ENCODE measurements around the gene OSBPL6.

Gene OSBPL6

DNA sequence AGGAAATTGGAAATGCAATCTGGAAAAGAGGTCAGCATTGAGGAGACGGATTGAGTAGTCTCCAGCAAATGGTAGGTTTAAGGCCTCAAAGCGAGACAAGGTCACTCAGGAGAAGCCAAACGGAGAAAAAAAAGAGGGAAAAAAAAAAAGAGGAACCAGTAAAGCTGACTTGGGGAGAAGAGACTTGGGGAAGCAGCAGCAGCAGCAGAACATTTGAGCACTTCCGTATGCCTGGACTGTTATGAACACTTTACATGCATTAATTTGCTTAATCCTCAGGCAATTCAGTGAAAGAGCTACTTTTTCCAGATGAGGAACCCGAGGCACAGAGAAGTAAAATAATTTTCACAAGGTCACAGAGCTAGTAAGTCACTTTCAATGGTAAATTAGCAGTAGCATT is 81.3 kb downstream of the OSBPL6 start:
- H3K23ac ChIP-seq (ENCODE audit: low read length) = no peak overlapping the region

DNA sequence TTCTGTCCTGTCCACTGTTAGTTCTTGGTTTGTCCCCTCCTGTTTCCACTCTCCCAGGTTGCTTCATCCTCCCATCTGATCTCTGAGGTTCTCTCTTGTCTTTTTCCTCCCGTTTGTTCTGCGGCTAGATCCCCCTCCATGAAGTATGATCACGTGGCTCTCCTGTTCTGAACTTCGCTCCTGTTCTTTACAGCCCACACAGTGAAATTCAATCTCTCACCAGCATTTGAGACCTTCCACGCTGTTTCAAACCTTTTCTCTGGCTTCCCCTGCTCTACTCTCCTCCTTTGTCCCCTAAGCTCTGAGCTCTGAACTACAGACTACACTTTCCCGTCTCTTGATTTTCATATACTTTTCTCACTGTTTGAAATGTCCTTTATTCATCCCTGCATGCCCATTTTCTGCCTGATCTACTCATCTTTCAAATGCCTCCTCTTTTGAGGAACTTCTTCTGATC is 83.5 kb downstream of the OSBPL6 start:
- H3K4me2 ChIP-seq (ENCODE audit: low read length) = no peak overlapping the region

More for the DNA sequence above, 81.3 kb downstream of the OSBPL6 start:
- Histone ChIP-seq H2BK120ac (ENCODE audit: insufficient read depth, low read length, poor library complexity) (no peak overlapping the region), H3K27me3 (ENCODE audit: insufficient read depth, low read length) (no peaks in the 10 kb centered on the region), H3K4ac (ENCODE audit: low read depth, low read length) (no peak overlapping the region), H3K18ac (ENCODE audit: low read length) (no peak overlapping the region), H3K14ac (ENCODE audit: low read length) (no peak overlapping the region), H4K8ac (ENCODE audit: low read depth, low read length) (no peak overlapping the region), H3K36me3 (ENCODE audit: control insufficient read depth in 1 of 2, insufficient read depth in 2 of 2, low read length in 2 of 2) (no peaks in the 10 kb centered on the region), H3K4me3 (ENCODE audit: low read depth, low read length) (no peak overlapping the region), H4K91ac (ENCODE audit: low read depth, low read length) (no peak overlapping the region), H2BK5ac (ENCODE audit: low read depth, low read length, poor library complexity) (no peak overlapping the region), H3K27ac (ENCODE audit: low read depth, low read length) (no peak overlapping the region), H2BK12ac (ENCODE audit: low read length) (no peak overlapping the region), H3K4me2 (ENCODE audit: low read length) (no peak overlapping the region), H3K9me3 (ENCODE audit: insufficient read depth, low read depth, low read length) (no peaks in the 10 kb centered on the region), H2AFZ (ENCODE audit: insufficient read depth, low read length, poor library complexity) (no peak overlapping the region), H3K4me1 (ENCODE audit: control insufficient read depth in 1 of 2, insufficient read depth in 2 of 2, low read length in 2 of 2) (peaks cover 2 to 6% of the 10 kb centered on the region in 2 experiments), H3K79me2 (ENCODE audit: control insufficient read depth, insufficient read depth, low read length, poor library complexity) (no peaks in the 10 kb centered on the region), H3K79me1 (ENCODE audit: low read length) (peaks cover 5% of the 10 kb centered on the region), H2AK5ac (ENCODE audit: low read length) (no peak overlapping the region), H3K9ac (ENCODE audit: low read length) (no peak overlapping the region), H4K12ac (ENCODE audit: low read depth, low read length) (no peak overlapping the region)
- no peak for DNase-seq
- no CpG with 5 or more reads among the region's 5 CpGs for WGBS (ENCODE audit: extremely low coverage, insufficient coverage, insufficient read length)

DNA sequence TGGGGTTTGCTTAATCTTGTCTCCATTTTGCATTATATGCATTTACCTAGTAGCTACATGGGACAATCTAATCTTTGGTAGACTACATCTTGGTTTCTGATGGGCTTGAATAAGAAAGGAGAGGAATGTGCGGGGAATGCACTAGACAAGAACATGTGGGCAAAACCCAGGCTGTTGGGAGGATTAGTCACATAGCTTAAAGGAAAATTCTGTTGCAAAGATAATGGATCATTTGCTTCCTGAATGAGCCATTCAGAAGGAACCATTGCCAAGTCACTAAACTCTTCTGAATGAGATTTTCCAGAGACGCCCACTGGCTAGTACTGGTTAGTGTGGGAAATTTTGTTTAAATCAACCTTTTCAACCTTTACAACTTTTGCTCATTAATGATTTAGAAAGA is 84.8 kb downstream of the OSBPL6 start:
- H2AFZ ChIP-seq (ENCODE audit: insufficient read depth, low read length, poor library complexity) = no peak overlapping the region
- no peak overlapping the region for H4K8ac ChIP-seq (ENCODE audit: low read depth, low read length)
- peaks cover 2 to 6% of the 10 kb centered on the region in 2 experiments for H3K4me1 ChIP-seq (ENCODE audit: control insufficient read depth in 1 of 2, insufficient read depth in 2 of 2, low read length in 2 of 2)
- H3K4ac ChIP-seq (ENCODE audit: low read depth, low read length) = no peak overlapping the region
- no peak overlapping the region for H3K9ac ChIP-seq (ENCODE audit: low read length)
- no peaks in the 10 kb centered on the region for H3K36me3 ChIP-seq (ENCODE audit: control insufficient read depth in 1 of 2, insufficient read depth in 2 of 2, low read length in 2 of 2)
- H2BK12ac ChIP-seq (ENCODE audit: low read length) = no peak overlapping the region
- no peaks in the 10 kb centered on the region for H3K27me3 ChIP-seq (ENCODE audit: insufficient read depth, low read length)
- no peak overlapping the region for H3K18ac ChIP-seq (ENCODE audit: low read length)
- no peak overlapping the region for H3K14ac ChIP-seq (ENCODE audit: low read length)
- no peak overlapping the region for H4K12ac ChIP-seq (ENCODE audit: low read depth, low read length)
- H4K91ac ChIP-seq (ENCODE audit: low read depth, low read length) = no peak overlapping the region
- no peaks in the 10 kb centered on the region for H3K79me2 ChIP-seq (ENCODE audit: control insufficient read depth, insufficient read depth, low read length, poor library complexity)
- H3K9me3 ChIP-seq (ENCODE audit: insufficient read depth, low read depth, low read length) = no peaks in the 10 kb centered on the region
- no peak overlapping the region for H2AK5ac ChIP-seq (ENCODE audit: low read length)
- H2BK120ac ChIP-seq (ENCODE audit: insufficient read depth, low read length, poor library complexity) = no peak overlapping the region
- DNase-seq = peak; percentile 49 to 83
- WGBS (ENCODE audit: extremely low coverage, insufficient coverage, insufficient read length) = no CpG with 5 or more reads among the region's 2 CpGs
- H3K4me3 ChIP-seq (ENCODE audit: low read depth, low read length) = no peak overlapping the region
- H3K4me2 ChIP-seq (ENCODE audit: low read length) = no peak overlapping the region
- no peak overlapping the region for H2BK5ac ChIP-seq (ENCODE audit: low read depth, low read length, poor library complexity)
- H3K27ac ChIP-seq (ENCODE audit: low read depth, low read length) = peak overlapping the region; percentile 79
- no peak overlapping the region for H3K23ac ChIP-seq (ENCODE audit: low read length)
- peaks cover 5% of the 10 kb centered on the region for H3K79me1 ChIP-seq (ENCODE audit: low read length)

More for the DNA sequence above, 83.5 kb downstream of the OSBPL6 start:
- peak overlapping the region; percentile 15 for H2AFZ ChIP-seq (ENCODE audit: insufficient read depth, low read length, poor library complexity)
- no peak overlapping the region for H2BK120ac ChIP-seq (ENCODE audit: insufficient read depth, low read length, poor library complexity)
- peaks cover 5% of the 10 kb centered on the region for H3K79me1 ChIP-seq (ENCODE audit: low read length)
- H4K91ac ChIP-seq (ENCODE audit: low read depth, low read length) = no peak overlapping the region
- H4K12ac ChIP-seq (ENCODE audit: low read depth, low read length) = no peak overlapping the region
- no peaks in the 10 kb centered on the region for H3K27me3 ChIP-seq (ENCODE audit: insufficient read depth, low read length)
- no peaks in the 10 kb centered on the region for H3K36me3 ChIP-seq (ENCODE audit: control insufficient read depth in 1 of 2, insufficient read depth in 2 of 2, low read length in 2 of 2)
- no peaks in the 10 kb centered on the region for H3K9me3 ChIP-seq (ENCODE audit: insufficient read depth, low read depth, low read length)
- DNase-seq = no peak
- H4K8ac ChIP-seq (ENCODE audit: low read depth, low read length) = peak overlapping the region; percentile 26
- H3K79me2 ChIP-seq (ENCODE audit: control insufficient read depth, insufficient read depth, low read length, poor library complexity) = no peaks in the 10 kb centered on the region
- peak overlapping the region; percentile 45 for H2BK12ac ChIP-seq (ENCODE audit: low read length)
- no peak overlapping the region for H3K9ac ChIP-seq (ENCODE audit: low read length)
- no peak overlapping the region for H2AK5ac ChIP-seq (ENCODE audit: low read length)
- peak overlapping the region; percentile 1 for H2BK5ac ChIP-seq (ENCODE audit: low read depth, low read length, poor library complexity)
- WGBS (ENCODE audit: extremely low coverage, insufficient coverage, insufficient read length) = no CpG with 5 or more reads among the region's 6 CpGs
- H3K23ac ChIP-seq (ENCODE audit: low read length) = no peak overlapping the region
- peak overlapping the region; percentile 68 for H3K18ac ChIP-seq (ENCODE audit: low read length)
- no peak overlapping the region for H3K14ac ChIP-seq (ENCODE audit: low read length)
- peaks cover 2 to 6% of the 10 kb centered on the region in 2 experiments for H3K4me1 ChIP-seq (ENCODE audit: control insufficient read depth in 1 of 2, insufficient read depth in 2 of 2, low read length in 2 of 2)
- H3K4ac ChIP-seq (ENCODE audit: low read depth, low read length) = peak overlapping the region; percentile 1
- peak overlapping the region; percentile 37 for H3K27ac ChIP-seq (ENCODE audit: low read depth, low read length)
- H3K4me3 ChIP-seq (ENCODE audit: low read depth, low read length) = no peak overlapping the region

DNA sequence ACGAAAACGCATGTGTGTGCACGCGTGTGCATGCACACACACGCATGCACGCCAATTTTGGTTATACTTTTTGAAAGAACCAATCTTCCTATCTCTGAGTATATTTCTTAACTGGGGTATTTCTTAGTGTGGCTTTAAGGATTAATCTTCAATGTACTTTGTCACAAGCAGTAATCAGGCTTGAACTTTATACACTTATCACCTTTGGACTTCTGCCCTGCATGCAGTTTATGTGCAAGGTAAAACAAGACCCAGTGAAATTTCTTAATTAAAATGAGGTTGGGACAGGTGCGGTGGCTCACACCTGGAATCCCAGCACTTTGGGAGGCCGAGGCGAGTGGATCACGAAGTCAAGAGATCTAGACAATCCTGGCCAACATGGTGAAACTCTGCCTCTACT is 85.3 kb downstream of the OSBPL6 start:
- Histone ChIP-seq H3K27me3 (ENCODE audit: insufficient read depth, low read length) (no peaks in the 10 kb centered on the region), H2BK12ac (ENCODE audit: low read length) (no peak overlapping the region), H3K79me2 (ENCODE audit: control insufficient read depth, insufficient read depth, low read length, poor library complexity) (no peaks in the 10 kb centered on the region), H3K79me1 (ENCODE audit: low read length) (peaks cover 5% of the 10 kb centered on the region), H4K8ac (ENCODE audit: low read depth, low read length) (no peak overlapping the region), H3K23ac (ENCODE audit: low read length) (no peak overlapping the region), H4K12ac (ENCODE audit: low read depth, low read length) (no peak overlapping the region), H2BK5ac (ENCODE audit: low read depth, low read length, poor library complexity) (no peak overlapping the region), H3K4me1 (ENCODE audit: control insufficient read depth in 1 of 2, insufficient read depth in 2 of 2, low read length in 2 of 2) (peaks cover 2 to 6% of the 10 kb centered on the region in 2 experiments), H2BK120ac (ENCODE audit: insufficient read depth, low read length, poor library complexity) (peak overlapping the region; percentile 66), H3K9me3 (ENCODE audit: insufficient read depth, low read depth, low read length) (no peaks in the 10 kb centered on the region), H3K14ac (ENCODE audit: low read length) (no peak overlapping the region), H3K4me2 (ENCODE audit: low read length) (peak overlapping the region; percentile 41), H2AK5ac (ENCODE audit: low read length) (no peak overlapping the region), H2AFZ (ENCODE audit: insufficient read depth, low read length, poor library complexity) (no peak overlapping the region), H3K18ac (ENCODE audit: low read length) (no peak overlapping the region), H3K4me3 (ENCODE audit: low read depth, low read length) (no peak overlapping the region), H4K91ac (ENCODE audit: low read depth, low read length) (no peak overlapping the region), H3K9ac (ENCODE audit: low read length) (no peak overlapping the region), H3K27ac (ENCODE audit: low read depth, low read length) (peak overlapping the region; percentile 79), H3K4ac (ENCODE audit: low read depth, low read length) (no peak overlapping the region), H3K36me3 (ENCODE audit: control insufficient read depth in 1 of 2, insufficient read depth in 2 of 2, low read length in 2 of 2) (no peaks in the 10 kb centered on the region)
- no peak for DNase-seq
- no CpG with 5 or more reads among the region's 10 CpGs for WGBS (ENCODE audit: extremely low coverage, insufficient coverage, insufficient read length)

Data from trophoblast cell (in vitro differentiated cells and primary cell).